Loucy (cell line): ENCODE data around the gene LIME1.

Experiments
- EZH2phosphoT487 ChIP-seq: fragments of 200-600 bp; IDR thresholded peaks from 2 replicates; pipeline ENCODE4 v1.6.1; 2018; ENCODE audit warnings: antibody characterized with exemption, mild to moderate bottlenecking, moderate library complexity, borderline replicate concordance
- TF ChIP-seq, protein P1 (sequence below): fragments of 200-600 bp; sonication (generic); conservative IDR thresholded peaks from 2 replicates; pipeline ENCODE4 v1.5.1; 2014; ENCODE audit warnings: mild to moderate bottlenecking, antibody characterized with exemption, low read length

DNA sequence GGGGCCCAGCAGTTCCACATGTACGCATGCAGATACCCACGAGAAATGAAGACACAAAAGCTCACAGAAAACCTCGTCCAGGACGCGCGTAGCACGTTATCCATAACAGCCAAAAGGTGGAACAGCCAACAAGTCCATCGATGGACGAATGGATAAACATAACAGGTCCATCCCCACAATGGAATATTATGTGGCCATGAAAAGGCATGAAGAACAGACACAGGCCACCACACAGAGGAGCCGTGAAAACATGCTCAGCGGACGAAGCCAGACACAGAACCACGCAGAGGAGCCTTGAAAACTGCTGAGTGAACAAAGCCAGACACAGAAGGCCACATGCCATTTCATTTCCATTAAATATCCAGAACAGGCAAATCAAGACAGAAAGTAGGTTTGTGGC, 41.1 kb downstream of the LIME1 start:
- TF ChIP-seq, protein P1, sequence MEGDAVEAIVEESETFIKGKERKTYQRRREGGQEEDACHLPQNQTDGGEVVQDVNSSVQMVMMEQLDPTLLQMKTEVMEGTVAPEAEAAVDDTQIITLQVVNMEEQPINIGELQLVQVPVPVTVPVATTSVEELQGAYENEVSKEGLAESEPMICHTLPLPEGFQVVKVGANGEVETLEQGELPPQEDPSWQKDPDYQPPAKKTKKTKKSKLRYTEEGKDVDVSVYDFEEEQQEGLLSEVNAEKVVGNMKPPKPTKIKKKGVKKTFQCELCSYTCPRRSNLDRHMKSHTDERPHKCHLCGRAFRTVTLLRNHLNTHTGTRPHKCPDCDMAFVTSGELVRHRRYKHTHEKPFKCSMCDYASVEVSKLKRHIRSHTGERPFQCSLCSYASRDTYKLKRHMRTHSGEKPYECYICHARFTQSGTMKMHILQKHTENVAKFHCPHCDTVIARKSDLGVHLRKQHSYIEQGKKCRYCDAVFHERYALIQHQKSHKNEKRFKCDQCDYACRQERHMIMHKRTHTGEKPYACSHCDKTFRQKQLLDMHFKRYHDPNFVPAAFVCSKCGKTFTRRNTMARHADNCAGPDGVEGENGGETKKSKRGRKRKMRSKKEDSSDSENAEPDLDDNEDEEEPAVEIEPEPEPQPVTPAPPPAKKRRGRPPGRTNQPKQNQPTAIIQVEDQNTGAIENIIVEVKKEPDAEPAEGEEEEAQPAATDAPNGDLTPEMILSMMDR: no peak
- no peak for TF ChIP-seq EZH2phosphoT487
